Measurements from ENCODE around the gene COL18A1.
"Not testable (repeated sequence)": the region's sequence is repeated elsewhere in the genome, so short reads cannot be mapped to it uniquely, and the experiment has no call there.

Gene COL18A1

GRCh38 chr21:45557616-45558043, 152.7 kb downstream of the COL18A1 start:
- no peak for DNase-seq (ENCODE audit: low read depth)
- TF ChIP-seq CTCF (conservative IDR thresholded peaks at IDR 0.05; ENCODE audit: low read depth, low read length) = no peak

GRCh38 chr21:45558044-45558721, 153.2 kb downstream of the COL18A1 start:
- DNase-seq (ENCODE audit: low read depth) = no peak
- H3K4me3 ChIP-seq (ENCODE audit: low read length) = no peak overlapping the region
- TF ChIP-seq CTCF (conservative IDR thresholded peaks at IDR 0.05; ENCODE audit: low read depth, low read length) = no peak

More at GRCh38 chr21:45557616-45558043, 152.7 kb downstream of the COL18A1 start:
- H3K4me3 ChIP-seq (ENCODE audit: low read length) = no peak overlapping the region

- TF ChIP-seq CTCF (conservative IDR thresholded peaks at IDR 0.05; ENCODE audit: low read depth, low read length) = no peak
- no peak for DNase-seq (ENCODE audit: low read depth)
- H3K4me3 ChIP-seq (ENCODE audit: low read length) = no peak overlapping the region
These were observed 154.5 kb downstream of the COL18A1 start for GRCh38 chr21:45559216-45560105.

GRCh38 chr21:45560106-45561021, 155.4 kb downstream of the COL18A1 start:
- no peak for TF ChIP-seq CTCF (conservative IDR thresholded peaks at IDR 0.05; ENCODE audit: low read depth, low read length)
- no peak for DNase-seq (ENCODE audit: low read depth)
- no peak overlapping the region for H3K4me3 ChIP-seq (ENCODE audit: low read length)

- not testable (repeated sequence) for H3K4me3 ChIP-seq (ENCODE audit: low read length); DNase-seq (ENCODE audit: low read depth)
These were observed 156.3 kb downstream of the COL18A1 start for GRCh38 chr21:45561241-45561640.

- no peak for TF ChIP-seq CTCF (conservative IDR thresholded peaks at IDR 0.05; ENCODE audit: low read depth, low read length)
- H3K4me3 ChIP-seq (ENCODE audit: low read length) = no peak overlapping the region
- DNase-seq (ENCODE audit: low read depth) = no peak
These were observed 157.4 kb downstream of the COL18A1 start for GRCh38 chr21:45562402-45562801.

- DNase-seq (ENCODE audit: low read depth) = peak; percentile 44
- H3K4me3 ChIP-seq (ENCODE audit: low read length) = no peak overlapping the region
- TF ChIP-seq CTCF (conservative IDR thresholded peaks at IDR 0.05; ENCODE audit: low read depth, low read length) = no peak
These were observed 158.0 kb downstream of the COL18A1 start for GRCh38 chr21:45562965-45563364.

All from retinal pigment epithelial cell (primary cell).